T-helper 1 cell treated with Interleukin-12 subunit alpha and Interleukin-12 subunit beta and Interleukin-4 antibody, amounts not matched to agents 30 μg/mL and 1 μg/mL, for 36 hours (primary cell): ENCODE results near the gene APMAP.
A peak's percentile ranks its signal among the peaks of the same experiment; 100 is the strongest.
"Not testable (repeated sequence)": the region's sequence is repeated elsewhere in the genome, so short reads cannot be mapped to it uniquely, and the experiment has no call there.

Experiments
- H3K27ac Mint-ChIP-seq: one replicate; pipeline ENCODE4 v1.8.0; 2021; ENCODE audit warnings: mild to moderate bottlenecking, mixed read lengths
- H3K27me3 Mint-ChIP-seq: one replicate; pipeline ENCODE4 v1.8.0; 2021; ENCODE audit warnings: low read depth, mixed read lengths
- H3K36me3 Mint-ChIP-seq: one replicate; pipeline ENCODE4 v1.8.0; 2021; ENCODE audit warnings: low read depth, mixed read lengths
- H3K4me1 Mint-ChIP-seq: one replicate; pipeline ENCODE4 v1.8.0; 2021; ENCODE audit warnings: low read depth, mixed read lengths
- H3K4me3 Mint-ChIP-seq: one replicate; pipeline ENCODE4 v1.8.0; 2021; ENCODE audit warnings: mild to moderate bottlenecking, moderate library complexity, mixed read lengths
- H3K9me3 Mint-ChIP-seq: one replicate; pipeline ENCODE4 v1.8.0; 2021; ENCODE audit warnings: mixed read lengths

Gene APMAP

DNA sequence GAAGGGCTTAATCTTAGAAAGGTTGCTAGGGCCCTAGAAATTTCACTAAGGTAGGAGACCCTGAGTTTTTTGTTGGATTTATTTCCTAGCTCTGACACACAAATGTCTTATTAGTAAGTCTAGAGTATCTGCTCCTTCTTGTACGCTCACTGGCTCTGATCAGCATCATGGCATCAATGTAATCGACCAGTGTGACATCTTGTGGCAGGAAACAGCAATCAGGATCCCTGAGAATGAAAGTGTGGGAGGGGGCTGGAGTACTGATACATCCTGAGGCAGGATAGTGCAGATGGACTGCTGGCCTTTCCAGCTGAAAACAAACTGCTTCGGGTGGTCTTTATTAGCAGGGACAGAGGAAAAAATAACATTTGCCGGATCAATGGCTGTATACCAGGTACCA, 53.5 kb downstream of the APMAP start:
- H3K27me3 Mint-ChIP-seq = no peaks in the 10 kb centered on the region
- peaks cover 24% of the 10 kb centered on the region for H3K36me3 Mint-ChIP-seq
- H3K27ac Mint-ChIP-seq = no peak overlapping the region
- H3K9me3 Mint-ChIP-seq = peaks cover 35% of the 10 kb centered on the region
- no peak overlapping the region for H3K4me3 Mint-ChIP-seq
- peaks cover 7% of the 10 kb centered on the region for H3K4me1 Mint-ChIP-seq

- no peak overlapping the region for H3K4me3 Mint-ChIP-seq
- H3K27me3 Mint-ChIP-seq = no peaks in the 10 kb centered on the region
- peaks cover 11% of the 10 kb centered on the region for H3K4me1 Mint-ChIP-seq
- H3K27ac Mint-ChIP-seq = no peak overlapping the region
- H3K36me3 Mint-ChIP-seq = peaks cover 20% of the 10 kb centered on the region
- peaks cover 32% of the 10 kb centered on the region for H3K9me3 Mint-ChIP-seq
These were observed 54.1 kb downstream of the APMAP start for GRCh38 chr20:24938498-24938897.

GRCh38 chr20:24937579-24937978, 55.0 kb downstream of the APMAP start:
- Mint-ChIP-seq H3K27me3 (no peaks in the 10 kb centered on the region), H3K36me3 (peaks cover 20% of the 10 kb centered on the region), H3K4me3 (no peak overlapping the region), H3K9me3 (peaks cover 32% of the 10 kb centered on the region), H3K4me1 (peaks cover 18% of the 10 kb centered on the region), H3K27ac (no peak overlapping the region)

GRCh38 chr20:24936526-24937407, 55.8 kb downstream of the APMAP start:
- Mint-ChIP-seq H3K9me3 (peaks cover 25% of the 10 kb centered on the region), H3K27ac (no peak overlapping the region), H3K27me3 (no peaks in the 10 kb centered on the region), H3K36me3 (peaks cover 17% of the 10 kb centered on the region), H3K4me3 (no peak overlapping the region), H3K4me1 (peaks cover 26% of the 10 kb centered on the region)

DNA sequence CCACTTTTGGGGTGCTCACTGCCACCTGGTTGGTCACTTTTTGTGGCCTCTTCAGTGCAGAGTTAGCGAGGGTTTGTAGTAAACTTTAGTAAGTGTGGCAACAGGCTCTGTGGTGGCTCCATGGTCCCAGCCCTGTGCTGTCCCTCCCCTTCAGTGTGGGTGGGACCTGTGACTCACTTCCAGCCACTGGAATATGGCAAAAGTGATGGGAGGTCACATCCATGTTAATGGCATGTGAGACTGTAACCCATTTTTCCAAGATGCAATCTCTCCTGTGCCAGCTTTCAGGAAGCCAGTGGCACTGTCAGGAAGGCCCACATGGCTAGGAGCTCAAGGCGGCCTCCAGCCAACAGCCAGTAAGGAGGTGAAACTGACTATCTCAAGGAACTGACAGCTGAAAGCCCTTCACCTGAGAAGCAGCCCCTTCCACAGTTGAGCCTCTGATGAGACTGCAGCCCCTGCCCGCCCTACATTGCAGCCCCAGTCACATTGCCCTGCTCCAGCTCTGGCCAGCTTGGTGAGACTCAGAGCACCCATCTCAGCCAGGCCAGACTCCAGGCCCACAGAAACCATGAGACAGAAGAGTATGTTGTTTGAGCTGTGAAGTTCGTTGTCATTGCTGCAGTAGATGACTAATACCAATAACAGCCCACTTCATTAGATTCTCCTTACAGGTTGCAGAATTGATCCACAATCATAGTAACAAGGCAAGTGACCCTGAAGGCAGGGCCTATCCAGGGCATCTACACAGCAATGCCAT, 56.6 kb downstream of the APMAP start:
- H3K36me3 Mint-ChIP-seq = peaks cover 13% of the 10 kb centered on the region
- H3K4me1 Mint-ChIP-seq = peaks cover 34% of the 10 kb centered on the region
- no peak overlapping the region for H3K27ac Mint-ChIP-seq
- H3K9me3 Mint-ChIP-seq = peaks cover 22% of the 10 kb centered on the region
- no peaks in the 10 kb centered on the region for H3K27me3 Mint-ChIP-seq
- no peak overlapping the region for H3K4me3 Mint-ChIP-seq

- Mint-ChIP-seq H3K27me3 (no peaks in the 10 kb centered on the region), H3K4me1 (peaks cover 41% of the 10 kb centered on the region), H3K27ac (no peak overlapping the region), H3K4me3 (no peak overlapping the region), H3K36me3 (peaks cover 6% of the 10 kb centered on the region), H3K9me3 (peaks cover 16% of the 10 kb centered on the region)
These were observed 57.4 kb downstream of the APMAP start for GRCh38 chr20:24935140-24935539.

DNA sequence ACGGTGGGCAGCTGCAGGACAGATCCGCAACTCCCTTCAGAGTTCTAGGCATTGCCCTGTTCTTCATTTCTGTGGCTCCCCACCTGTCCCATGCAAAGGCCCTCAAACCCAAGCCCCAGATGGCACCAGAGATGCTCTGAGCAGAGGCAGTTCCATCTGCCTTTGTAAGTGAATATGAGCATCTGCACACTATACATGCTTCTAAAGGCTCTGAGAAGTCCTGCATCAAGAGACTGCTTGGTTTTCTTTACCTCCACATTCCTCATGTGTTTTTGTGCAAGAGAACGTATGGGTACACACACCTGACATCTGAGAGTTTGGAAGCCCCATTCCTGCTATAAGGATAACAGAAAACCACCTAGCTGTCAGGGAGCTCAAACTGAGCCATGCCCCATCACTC, 57.8 kb downstream of the APMAP start:
- H3K27ac Mint-ChIP-seq = no peak overlapping the region
- H3K4me3 Mint-ChIP-seq = no peak overlapping the region
- peaks cover 16% of the 10 kb centered on the region for H3K9me3 Mint-ChIP-seq
- peaks cover 44% of the 10 kb centered on the region for H3K4me1 Mint-ChIP-seq
- H3K27me3 Mint-ChIP-seq = no peaks in the 10 kb centered on the region
- H3K36me3 Mint-ChIP-seq = peaks cover 5% of the 10 kb centered on the region

DNA sequence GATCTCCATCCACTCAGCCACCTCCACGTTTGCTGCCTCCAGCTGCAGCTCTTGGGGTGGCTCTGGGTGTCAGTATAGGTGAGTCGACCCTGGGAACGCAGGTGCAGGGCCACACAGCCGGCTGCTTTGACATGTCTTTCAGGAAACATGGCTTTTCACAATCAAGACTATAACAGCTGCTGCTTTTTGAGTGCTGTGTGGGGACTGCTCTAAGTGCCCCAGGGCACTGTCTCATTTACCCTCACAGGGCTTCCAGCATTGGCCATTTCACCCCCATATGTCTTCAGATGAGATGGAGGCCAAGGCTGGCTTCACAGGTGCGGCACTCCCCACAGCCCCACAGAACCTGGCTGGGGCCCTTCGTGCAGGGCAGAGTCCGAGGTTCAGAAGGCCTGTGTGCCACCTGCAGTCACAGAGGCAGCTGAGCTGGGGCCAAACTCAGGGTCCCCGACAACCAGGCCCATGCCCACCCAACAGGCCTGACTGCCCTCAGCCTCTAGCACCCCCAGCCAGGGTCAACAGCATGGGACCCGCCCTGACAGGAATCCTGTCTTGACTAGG, 58.4 kb downstream of the APMAP start:
- no peak overlapping the region for H3K4me3 Mint-ChIP-seq
- H3K27ac Mint-ChIP-seq = no peak overlapping the region
- peaks cover 16% of the 10 kb centered on the region for H3K9me3 Mint-ChIP-seq
- no peaks in the 10 kb centered on the region for H3K27me3 Mint-ChIP-seq
- H3K4me1 Mint-ChIP-seq = peaks cover 45% of the 10 kb centered on the region
- H3K36me3 Mint-ChIP-seq = peaks cover 5% of the 10 kb centered on the region

DNA sequence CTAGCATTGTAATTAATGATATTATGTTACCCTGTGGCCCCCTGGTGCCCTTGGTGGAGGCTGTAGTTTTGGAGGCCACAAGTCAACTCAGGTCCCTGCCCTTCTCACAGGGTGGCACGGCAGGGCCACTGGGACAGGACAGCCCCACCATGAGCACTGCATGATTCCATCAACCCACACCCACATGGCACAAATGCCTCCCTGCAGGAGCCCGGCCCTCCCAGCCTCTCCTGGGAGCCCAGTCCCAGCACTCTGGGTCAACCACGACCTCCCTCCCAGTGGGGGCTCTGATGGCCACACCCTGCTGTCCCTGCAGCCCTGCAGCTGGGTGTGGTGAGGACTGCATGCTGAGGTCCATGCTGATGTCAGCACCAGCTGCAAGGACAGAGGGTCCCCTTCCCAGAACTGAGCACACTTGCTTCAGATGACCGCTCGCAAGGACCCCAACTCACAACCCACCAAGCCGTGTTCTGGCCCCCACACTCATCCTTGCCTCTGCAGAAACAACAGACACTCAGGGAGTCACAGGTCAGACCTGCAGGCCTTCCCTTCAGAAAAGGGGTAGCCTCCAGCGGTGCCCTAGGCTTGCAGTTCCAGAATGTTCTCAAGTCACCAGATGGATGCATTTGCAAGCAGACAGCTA, 59.2 kb downstream of the APMAP start:
- Mint-ChIP-seq H3K27ac (no peak overlapping the region), H3K4me3 (no peak overlapping the region), H3K9me3 (peaks cover 16% of the 10 kb centered on the region), H3K36me3 (peaks cover 5% of the 10 kb centered on the region), H3K4me1 (peaks cover 45% of the 10 kb centered on the region), H3K27me3 (no peaks in the 10 kb centered on the region)

- Mint-ChIP-seq H3K4me3 (peak overlapping the region; percentile 46), H3K4me1 (peaks cover 40% of the 10 kb centered on the region), H3K27ac (peak overlapping the region; percentile 90), H3K9me3 (peaks cover 11% of the 10 kb centered on the region)
- H3K36me3 Mint-ChIP-seq, H3K27me3 Mint-ChIP-seq: not testable (repeated sequence)
These were observed 60.7 kb downstream of the APMAP start for GRCh38 chr20:24931893-24932292.

DNA sequence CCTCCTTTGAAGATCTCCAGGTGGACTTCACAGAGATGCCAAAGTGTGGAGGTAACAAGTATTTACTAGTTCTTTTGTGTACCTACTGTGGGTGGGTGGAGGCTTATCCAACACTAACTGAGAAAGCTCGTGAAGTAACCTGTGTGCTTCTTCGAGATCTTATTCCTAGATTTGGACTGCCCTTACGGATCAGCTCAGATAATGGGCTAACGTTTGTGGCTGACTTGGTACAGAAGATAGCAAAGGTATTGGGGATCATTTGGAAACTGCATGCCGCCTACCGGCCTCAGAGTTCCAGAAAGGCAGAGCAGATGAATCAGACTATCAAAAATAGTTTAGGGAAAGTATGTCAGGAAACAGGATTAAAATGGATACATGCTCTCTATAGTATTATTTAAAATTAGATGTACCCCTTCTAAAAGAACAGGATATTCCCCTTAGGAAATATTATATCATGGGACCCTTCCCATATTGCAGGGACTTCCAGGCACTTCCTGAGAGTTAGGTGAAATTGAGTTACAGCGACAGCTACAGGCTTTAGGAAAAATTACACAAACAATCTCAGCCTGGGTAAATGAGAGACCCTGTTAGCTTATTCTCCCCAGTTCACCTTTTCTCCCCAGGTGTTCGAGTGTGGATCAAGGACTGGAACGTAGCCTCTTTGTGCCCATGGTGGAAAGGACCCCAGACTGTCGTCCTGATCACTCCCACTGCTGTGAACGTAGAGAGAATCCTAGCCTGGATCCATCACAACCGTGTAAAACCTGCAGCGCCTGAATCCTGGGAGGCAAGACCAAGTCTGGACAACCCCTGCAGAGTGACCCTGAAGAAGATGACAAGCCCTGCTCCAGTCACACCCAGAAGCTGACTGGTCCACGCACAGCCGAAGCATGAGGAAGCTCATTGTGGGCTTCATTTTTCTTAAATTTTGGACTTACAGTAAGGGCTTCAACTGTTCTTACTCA, 61.5 kb downstream of the APMAP start:
- not testable (repeated sequence) for H3K9me3 Mint-ChIP-seq, H3K27me3 Mint-ChIP-seq, H3K36me3 Mint-ChIP-seq
- Mint-ChIP-seq H3K27ac (peak overlapping the region; percentile 90), H3K4me3 (peak overlapping the region; percentile 46), H3K4me1 (peaks cover 40% of the 10 kb centered on the region)

- H3K4me1 Mint-ChIP-seq = peaks cover 40% of the 10 kb centered on the region
- not testable (repeated sequence) for H3K9me3 Mint-ChIP-seq, H3K4me3 Mint-ChIP-seq, H3K36me3 Mint-ChIP-seq, H3K27me3 Mint-ChIP-seq, H3K27ac Mint-ChIP-seq
These were observed 62.5 kb downstream of the APMAP start for GRCh38 chr20:24929867-24930723.

DNA sequence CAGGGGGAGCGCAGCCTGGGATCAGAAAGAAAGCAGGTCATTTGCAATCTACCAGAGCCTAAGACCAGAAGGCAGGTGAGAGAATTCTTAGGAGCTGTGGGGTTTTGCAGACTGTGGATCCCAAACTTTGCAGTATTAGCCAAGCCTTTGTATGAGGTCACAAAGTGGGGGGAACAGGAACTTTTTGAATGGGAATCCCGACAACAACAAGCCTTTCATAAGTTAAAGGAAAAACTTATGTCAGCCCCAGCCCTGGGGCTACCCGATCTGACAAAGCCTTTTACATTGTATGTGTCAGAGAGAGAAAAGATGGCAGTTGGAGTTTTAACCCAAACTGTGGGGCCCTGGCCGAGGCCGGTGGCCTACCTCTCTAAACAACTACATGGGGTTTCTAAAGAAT, 63.3 kb downstream of the APMAP start:
- not testable (repeated sequence) for H3K27ac Mint-ChIP-seq, H3K9me3 Mint-ChIP-seq, H3K36me3 Mint-ChIP-seq, H3K4me3 Mint-ChIP-seq
- Mint-ChIP-seq H3K27me3 (peaks cover 10% of the 10 kb centered on the region), H3K4me1 (peaks cover 40% of the 10 kb centered on the region)
